ENCODE measurements around the gene RGS19.
A peak's percentile ranks its signal among the peaks of the same experiment; 100 is the strongest.
"Not testable (repeated sequence)": the region's sequence is repeated elsewhere in the genome, so short reads cannot be mapped to it uniquely, and the experiment has no call there.

RGS19 gene

DNA sequence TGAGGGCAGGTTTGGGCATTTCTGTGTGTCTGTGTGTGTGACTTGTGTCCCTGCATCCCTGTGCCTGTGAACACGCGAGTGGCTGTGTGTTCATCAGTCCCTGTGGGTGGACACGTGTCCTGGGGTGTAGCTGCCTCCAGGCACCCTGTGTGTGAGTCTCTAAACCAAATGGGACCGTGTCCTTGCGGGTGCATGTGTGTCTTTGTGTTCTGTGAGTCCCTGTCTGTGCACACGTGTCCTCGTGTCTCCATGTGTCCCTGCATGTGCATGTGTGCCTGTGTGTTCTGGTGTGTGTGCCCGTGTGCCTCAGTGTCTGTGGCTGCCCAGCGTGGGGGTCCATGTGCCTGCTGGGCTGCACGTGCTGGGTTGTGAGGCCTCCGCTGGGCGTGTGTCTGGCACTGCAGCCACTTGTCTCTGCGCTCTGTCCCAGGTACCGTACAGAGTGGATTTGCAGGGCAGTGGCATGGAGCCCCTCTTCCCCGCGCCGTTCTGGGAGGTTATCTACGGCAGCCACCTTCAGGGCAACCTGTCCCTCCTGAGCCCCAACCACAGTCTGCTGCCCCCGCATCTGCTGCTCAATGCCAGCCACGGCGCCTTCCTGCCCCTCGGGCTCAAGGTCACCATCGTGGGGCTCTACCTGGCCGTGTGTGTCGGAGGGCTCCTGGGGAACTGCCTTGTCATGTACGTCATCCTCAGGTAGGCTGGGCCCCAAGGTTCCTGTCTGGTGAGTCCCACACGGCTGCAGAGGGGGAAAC is 13.1 kb upstream of the RGS19 start:
- DNase-seq (ENCODE audit: low read depth in 3 of 3) = no peak

DNA sequence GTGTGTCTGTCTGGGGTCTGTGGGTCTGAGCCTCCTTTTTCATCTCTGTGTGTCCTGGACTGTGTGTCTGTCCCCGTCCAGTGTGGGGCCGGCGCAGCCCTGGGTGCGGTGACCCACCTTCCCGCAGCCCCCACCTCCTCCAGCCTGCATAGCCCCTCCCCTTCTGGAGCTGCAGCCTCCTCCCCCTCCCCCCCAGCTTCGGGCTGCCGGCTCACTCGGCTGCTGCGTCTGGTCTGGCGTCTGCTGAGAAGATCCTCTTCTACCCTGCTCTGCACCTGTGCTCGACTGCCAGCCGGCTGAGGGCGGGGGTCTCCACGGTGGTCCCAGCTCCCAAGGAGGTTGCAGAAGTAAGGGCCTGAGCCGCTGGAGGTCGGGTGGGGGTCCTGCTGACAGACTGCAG is 12.5 kb upstream of the RGS19 start:
- DNase-seq (ENCODE audit: low read depth in 3 of 3) = no peak

- no peak for DNase-seq (ENCODE audit: low read depth in 3 of 3)
Observed at GRCh38 chr20:64091340-64091739, 12.0 kb upstream of the RGS19 start.

- no peak for DNase-seq (ENCODE audit: low read depth in 3 of 3)
Observed at GRCh38 chr20:64090165-64090564, 10.8 kb upstream of the RGS19 start.

DNA sequence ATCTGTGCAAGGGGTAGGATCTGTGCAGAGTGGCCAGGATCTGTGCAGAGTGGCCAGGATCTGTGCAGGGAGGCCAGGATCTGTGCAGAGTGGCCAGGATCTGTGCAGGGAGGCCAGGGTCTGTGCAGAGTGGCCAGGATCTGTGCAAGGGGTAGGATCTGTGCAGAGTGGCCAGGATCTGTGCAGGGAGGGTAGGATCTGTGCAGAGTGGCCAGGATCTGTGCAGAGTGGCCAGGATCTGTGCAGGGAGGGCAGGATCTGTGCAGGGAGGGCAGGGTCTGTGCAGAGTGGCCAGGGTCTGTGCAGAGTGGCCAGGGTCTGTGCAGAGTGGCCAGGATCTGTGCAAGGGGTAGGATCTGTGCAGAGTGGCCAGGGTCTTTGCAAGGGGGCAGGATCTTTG is 9.3 kb upstream of the RGS19 start:
- DNase-seq (ENCODE audit: low read depth in 3 of 3) = not testable (repeated sequence)

- not testable (repeated sequence) for DNase-seq (ENCODE audit: low read depth in 3 of 3)
Observed at GRCh38 chr20:64087226-64087825, 8.0 kb upstream of the RGS19 start.

- no peak for DNase-seq (ENCODE audit: low read depth in 3 of 3)
Observed at GRCh38 chr20:64086801-64087200, 7.5 kb upstream of the RGS19 start.

DNA sequence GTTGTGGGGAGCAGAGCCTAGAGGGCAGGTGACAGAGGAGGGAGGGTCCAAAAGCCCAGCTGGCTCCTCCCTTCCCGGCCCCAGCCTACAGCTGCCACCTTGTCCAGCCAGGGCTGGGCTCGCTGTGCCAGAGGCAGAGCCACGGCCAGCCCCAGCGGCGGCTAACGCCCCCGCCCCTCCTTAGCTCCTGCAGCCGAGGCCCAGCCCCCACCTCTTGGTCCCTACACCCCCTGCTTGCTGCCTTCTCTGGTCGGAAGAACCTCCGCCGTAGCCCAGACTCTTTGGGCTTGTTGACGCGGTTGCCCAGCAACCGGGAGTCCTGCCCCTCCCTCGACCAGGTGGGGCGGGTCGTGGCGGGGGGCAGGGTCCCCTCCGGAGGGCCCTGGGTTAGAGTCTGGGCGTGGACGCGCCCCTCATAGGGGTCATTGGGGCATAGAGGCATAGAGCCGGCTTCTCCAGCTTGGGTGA is 5.4 kb upstream of the RGS19 start:
- no peak for DNase-seq (ENCODE audit: low read depth in 3 of 3)

GRCh38 chr20:64083804-64084684 is 4.7 kb upstream of the RGS19 start, which contains the start of gene LKAAEAR1:
LKAAEAR1 (minus strand) TSS chr20:64084398; CDS start chr20:64084219, 179 bp downstream.
- no peak for DNase-seq (ENCODE audit: low read depth in 3 of 3)

- peak; percentile 37 to 72 (median 48) for DNase-seq (ENCODE audit: low read depth in 3 of 3)
Observed at GRCh38 chr20:64083378-64083803, 4.1 kb upstream of the RGS19 start.

GRCh38 chr20:64082820-64083377 is 3.6 kb upstream of the RGS19 start:
- DNase-seq (ENCODE audit: low read depth in 3 of 3) = no peak

- no peak for DNase-seq (ENCODE audit: low read depth in 3 of 3)
Observed at GRCh38 chr20:64082126-64082731, 2.9 kb upstream of the RGS19 start.

GRCh38 chr20:64081624-64081964 is 2.3 kb upstream of the RGS19 start:
- DNase-seq (ENCODE audit: low read depth in 3 of 3) = no peak

GRCh38 chr20:64080813-64081623 is 1.7 kb upstream of the RGS19 start:
- no peak for DNase-seq (ENCODE audit: low read depth in 3 of 3)

DNA sequence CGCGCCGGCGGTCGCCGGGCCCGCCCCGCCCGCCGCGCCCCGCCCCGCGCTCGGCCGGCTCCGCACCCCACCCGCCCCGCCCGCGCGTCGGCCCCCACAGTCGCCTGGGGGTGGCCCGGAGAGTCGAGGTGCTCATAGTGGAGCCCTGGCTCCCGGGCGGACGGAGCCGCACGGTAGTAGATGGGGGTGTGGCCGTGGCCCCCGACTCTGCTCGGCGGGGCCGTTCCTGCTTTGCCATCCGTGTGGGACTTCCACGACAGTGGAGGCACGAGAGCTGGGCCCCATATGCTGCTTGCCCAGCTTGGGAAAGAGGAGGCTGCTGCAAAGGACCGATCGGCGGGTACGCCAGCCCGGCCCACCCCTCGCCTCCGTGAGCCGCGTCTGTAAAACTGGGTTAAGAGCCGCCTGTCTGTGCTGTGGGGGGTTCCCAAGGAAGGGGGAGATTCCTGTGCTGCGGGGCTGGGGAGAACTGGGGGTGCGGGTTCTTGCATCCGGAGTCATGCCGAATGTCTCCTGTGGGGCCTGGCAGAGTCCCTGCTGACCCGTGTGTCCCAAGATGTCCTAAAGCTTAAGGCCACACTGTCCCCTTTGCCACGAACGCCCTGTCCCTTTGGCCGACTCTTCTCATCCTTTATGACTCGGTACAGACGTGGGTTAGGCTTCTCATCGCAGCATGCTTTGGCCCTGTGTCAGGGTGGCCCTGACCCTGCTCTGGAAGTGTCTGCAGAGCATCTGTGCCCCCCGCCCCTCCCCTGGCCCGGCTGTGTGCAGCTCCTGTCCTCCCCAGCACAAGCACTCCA is 895 bp upstream of the RGS19 start, which contains the start of gene OPRL1:
OPRL1 (plus strand) TSS at position 70 of the 800 bp plus-strand sequence. CDS start 12,639 bp downstream, outside the sequence.
- no peak for DNase-seq (ENCODE audit: low read depth in 3 of 3)

DNA sequence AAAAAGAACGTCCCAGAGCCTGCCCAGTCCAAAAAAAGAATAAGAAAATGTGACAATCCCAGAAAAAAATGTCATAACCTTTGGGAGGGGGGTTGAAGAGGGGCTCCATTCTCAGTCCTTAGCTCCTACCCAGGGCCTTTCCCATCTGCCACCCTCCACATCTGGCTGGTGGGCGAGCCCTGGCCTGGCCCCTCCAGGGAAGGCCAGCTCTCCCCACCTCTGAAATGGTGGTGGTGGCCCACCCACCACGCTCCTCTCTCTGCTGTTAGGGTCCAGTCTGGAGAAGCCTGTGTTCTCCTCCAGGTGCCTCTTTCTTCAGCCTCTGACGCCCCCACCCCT is 415 bp downstream of the RGS19 start:
- DNase-seq (ENCODE audit: low read depth in 3 of 3) = no peak

DNA sequence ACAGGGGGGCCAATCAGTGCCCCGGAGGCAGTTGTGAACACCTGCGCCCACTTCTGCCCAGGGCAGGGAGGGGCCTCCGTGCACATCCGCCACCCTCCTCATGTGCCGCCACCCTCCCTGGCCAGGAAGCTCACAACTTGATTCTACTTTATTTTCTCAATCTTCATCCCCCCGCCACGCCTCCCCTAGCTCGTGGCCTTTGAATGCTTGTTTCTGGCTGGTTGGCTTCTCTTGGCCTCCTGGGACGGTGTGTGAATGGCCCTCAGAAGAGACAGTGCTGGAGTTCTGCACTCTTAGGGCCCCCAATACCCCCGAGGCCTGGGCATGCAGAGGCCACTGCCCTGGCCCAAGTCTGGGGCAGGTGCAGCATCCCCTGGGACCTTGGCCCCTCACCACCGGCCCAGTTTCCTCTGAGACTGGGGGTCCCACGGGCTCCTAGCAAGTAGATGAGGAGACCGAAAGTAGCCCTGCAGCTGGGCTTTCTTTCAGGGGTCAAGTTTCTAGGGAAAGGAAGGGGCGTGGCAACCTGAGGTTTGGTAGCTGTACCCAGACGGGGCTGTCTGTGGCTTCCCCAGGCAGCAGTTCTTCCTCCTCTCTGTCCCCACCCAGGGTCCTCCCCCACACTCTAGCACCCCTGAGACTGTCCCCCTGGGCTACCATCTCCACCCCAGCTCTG is 1.3 kb downstream of the RGS19 start:
- no peak for DNase-seq (ENCODE audit: low read depth in 3 of 3)

GRCh38 chr20:64077541-64077875 is 1.8 kb downstream of the RGS19 start:
- DNase-seq (ENCODE audit: low read depth in 3 of 3) = no peak

DNA sequence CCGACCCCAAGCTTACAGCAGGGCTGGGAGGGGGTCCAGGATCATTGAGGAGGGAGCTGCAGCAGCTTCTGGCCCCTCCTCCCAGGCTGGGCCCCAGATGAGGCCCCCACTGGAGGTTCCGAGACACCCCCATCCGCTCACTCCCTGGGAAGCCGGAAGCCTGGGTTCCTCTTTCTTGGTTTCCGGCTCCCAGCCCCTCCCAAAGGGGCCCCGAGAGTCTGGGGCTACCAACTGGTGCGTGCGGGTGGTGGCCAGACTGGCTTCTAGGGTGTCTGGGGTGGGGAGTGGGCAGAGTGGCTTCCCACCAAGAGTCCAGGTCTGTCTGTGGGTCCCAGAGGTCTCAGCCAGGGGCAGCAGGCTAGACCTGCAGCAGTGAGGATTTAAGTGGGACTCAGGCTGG is 2.2 kb downstream of the RGS19 start:
- DNase-seq (ENCODE audit: low read depth in 3 of 3) = peak in 1 of 3 experiments; percentile 55

Data from stimulated activated CD4-positive, alpha-beta T cell treated with anti-CD3 and anti-CD28 coated beads, TNF-alpha, amount 100 ng/mL, for 24 hours (primary cell).